Gastrocnemius medialis (tissue), 4 donors: ENCODE results near the gene GP9.

ENCODE experiments used
- CTCF ChIP-seq, 5 experiments: fragments of 450-650 bp in 3 of 5; fragments of 200-600 bp in 2 of 5; sonication (generic) in 2 of 5; IDR thresholded peaks in 4 of 5; conservative IDR thresholded peaks in 1 of 5; 1 replicate in 4 of 5; 2 replicates in 1 of 5; pipeline ENCODE4 v1.5.1; 2016 to 2019; ENCODE audit warnings: antibody characterized with exemption in 5 of 5, mild to moderate bottlenecking in 3 of 5, moderate library complexity in 3 of 5
- POLR2A ChIP-seq, 2 donors: fragments of 450-650 bp; IDR thresholded peaks; one replicate each; pipeline ENCODE4 v1.6.1; 2017; ENCODE audit warnings: antibody characterized with exemption in 2 of 2, mild to moderate bottlenecking in 2 of 2, moderate library complexity in 2 of 2

- TF ChIP-seq CTCF (IDR thresholded peaks at IDR 0.05 in 4 of 5, conservative IDR thresholded peaks at IDR 0.05 in 1 of 5) (no peak), POLR2A (IDR thresholded peaks at IDR 0.05) (no peak)
Observed at GRCh38 chr3:129033633-129034321, 26.8 kb upstream of the GP9 start.
